ENCODE results near the gene CSPG5.

Gene CSPG5

DNA sequence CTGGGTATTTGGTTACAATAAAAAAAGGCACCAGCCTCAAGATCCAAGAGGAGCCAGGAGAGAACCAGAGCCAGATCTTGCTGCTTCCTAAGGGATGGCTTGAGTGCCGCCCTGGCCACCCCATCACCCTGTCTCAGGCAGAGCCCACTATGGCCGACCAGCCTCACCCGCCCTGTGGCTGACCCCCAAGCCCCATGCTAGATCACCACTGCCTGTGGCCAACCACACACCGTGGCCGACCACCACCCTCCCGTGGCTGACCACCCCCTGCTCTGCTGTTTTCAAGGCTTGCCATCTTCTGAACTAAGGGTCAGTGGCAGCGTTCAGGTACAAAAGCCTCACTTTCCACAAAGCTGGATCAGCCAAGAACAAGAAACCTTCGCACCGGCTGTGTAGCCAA lies 12.0 kb downstream of the CSPG5 start:
- TF ChIP-seq, protein P1, sequence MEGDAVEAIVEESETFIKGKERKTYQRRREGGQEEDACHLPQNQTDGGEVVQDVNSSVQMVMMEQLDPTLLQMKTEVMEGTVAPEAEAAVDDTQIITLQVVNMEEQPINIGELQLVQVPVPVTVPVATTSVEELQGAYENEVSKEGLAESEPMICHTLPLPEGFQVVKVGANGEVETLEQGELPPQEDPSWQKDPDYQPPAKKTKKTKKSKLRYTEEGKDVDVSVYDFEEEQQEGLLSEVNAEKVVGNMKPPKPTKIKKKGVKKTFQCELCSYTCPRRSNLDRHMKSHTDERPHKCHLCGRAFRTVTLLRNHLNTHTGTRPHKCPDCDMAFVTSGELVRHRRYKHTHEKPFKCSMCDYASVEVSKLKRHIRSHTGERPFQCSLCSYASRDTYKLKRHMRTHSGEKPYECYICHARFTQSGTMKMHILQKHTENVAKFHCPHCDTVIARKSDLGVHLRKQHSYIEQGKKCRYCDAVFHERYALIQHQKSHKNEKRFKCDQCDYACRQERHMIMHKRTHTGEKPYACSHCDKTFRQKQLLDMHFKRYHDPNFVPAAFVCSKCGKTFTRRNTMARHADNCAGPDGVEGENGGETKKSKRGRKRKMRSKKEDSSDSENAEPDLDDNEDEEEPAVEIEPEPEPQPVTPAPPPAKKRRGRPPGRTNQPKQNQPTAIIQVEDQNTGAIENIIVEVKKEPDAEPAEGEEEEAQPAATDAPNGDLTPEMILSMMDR (conservative IDR thresholded peaks at IDR 0.05; ENCODE audit: low read depth, low read length) = no peak
- DNase-seq (ENCODE audit: low read depth) = no peak

DNA sequence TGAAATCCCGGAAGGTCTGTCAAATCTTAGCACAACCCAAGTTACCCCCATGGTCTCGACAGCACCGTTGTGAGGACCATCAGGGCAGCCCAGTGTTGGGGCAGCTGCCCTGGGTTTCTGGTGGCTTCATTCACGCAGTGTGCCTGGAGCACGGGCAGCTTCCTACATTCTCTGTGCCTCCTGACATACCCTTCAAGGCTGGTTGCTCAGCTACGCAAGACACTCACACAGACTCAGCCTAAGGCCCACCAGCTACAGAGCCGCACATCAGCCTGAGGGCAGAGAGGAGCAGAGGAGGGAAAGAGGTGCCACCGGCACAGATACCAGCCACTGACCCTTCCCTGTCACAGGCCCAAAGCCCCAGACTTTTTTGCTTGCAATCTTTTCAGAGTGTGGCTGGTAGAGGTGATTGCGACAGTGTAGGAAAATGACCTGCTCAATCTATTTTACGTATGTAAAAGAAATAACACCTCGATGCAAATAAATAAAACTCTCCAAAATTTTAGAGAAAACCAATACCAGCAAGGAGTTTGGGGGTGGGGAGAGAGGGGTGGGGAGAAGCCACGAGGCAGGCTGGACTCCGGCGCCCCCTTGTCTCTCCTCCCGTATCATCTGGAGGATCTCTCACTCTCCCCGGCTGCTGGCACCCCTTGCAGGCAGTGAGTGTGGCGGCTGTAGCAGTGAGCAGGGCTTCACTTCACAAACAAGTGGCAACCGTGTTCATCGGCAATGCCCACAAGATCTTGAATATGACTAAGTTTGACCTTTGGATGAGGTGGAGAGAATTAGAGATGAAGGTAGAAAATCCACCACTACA lies 12.7 kb downstream of the CSPG5 start:
- DNase-seq (ENCODE audit: low read depth) = no peak
- TF ChIP-seq, protein P1 (conservative IDR thresholded peaks at IDR 0.05; ENCODE audit: low read depth, low read length) = no peak
- no peak overlapping the region for H3K4me3 ChIP-seq (ENCODE audit: low read depth, low read length)

More for the DNA sequence above, 12.0 kb downstream of the CSPG5 start:
- H3K4me3 ChIP-seq (ENCODE audit: low read depth, low read length) = no peak overlapping the region

DNA sequence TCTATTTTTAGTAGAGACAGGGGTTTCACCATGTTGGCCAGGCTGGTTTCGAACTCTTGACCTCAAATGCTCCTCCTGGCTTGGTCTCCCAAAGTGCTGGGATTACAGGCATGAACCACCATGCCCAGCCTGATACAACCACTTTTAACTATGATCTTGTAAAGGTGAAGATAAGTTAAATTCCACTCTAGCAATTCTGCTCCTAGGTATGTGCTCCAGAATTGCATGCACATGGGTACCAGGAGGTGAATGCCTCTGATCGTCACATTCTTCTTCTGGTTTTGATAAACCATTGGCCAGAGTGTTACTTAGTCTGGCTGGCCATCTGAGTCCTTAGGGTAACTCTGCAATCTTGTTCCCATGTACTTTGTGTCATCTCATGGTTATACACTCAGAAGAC lies 22.3 kb downstream of the CSPG5 start:
- H3K4me3 ChIP-seq (ENCODE audit: low read depth, low read length) = no peak overlapping the region
- no peak for DNase-seq (ENCODE audit: low read depth)
- TF ChIP-seq, protein P1 (conservative IDR thresholded peaks at IDR 0.05; ENCODE audit: low read depth, low read length) = no peak

DNA sequence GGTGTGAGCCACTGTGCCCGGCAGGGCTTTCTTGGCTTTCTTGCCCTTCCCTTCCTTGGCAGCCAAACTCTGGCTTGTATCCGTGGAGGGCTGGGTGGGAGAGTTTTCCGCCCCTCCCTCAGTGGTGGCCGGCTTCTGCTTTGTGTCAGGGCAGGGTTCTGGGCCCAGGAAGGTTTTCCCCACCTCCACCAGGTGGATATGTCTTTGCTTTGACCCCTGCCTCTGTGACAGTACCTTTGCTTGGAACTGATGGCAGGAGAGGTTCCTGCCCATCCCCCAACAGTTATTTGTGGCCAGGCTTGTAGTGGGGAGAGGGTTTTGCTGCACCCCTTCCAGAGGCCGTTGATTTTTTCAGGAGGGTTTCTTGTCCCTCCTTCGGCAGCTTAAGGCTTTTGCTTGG lies 24.3 kb downstream of the CSPG5 start:
- DNase-seq (ENCODE audit: low read depth) = no peak
- TF ChIP-seq, protein P1 (conservative IDR thresholded peaks at IDR 0.05; ENCODE audit: low read depth, low read length) = no peak

DNA sequence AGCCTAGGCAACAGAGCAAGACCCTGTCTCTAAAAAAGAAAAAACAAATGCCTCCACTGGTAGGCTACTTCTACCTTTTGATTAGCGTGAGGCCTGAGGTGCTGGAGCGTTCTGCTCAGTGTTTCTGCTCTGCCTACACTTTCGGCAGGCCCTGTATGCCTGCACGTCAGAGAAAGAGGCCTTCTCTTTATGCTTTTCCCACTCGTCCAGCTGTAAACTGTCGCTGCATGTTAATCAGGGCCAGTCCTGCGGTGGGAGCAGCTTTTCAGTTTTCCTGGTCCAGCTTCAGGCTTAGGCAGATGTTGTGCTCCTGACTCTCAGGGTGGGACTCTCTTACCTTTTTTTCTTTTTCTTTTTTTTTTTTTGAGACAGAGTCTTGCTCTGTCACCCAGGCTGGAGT lies 25.3 kb downstream of the CSPG5 start:
- DNase-seq (ENCODE audit: low read depth) = no peak
- no peak overlapping the region for H3K4me3 ChIP-seq (ENCODE audit: low read depth, low read length)
- TF ChIP-seq, protein P1 (conservative IDR thresholded peaks at IDR 0.05; ENCODE audit: low read depth, low read length) = no peak

More for the DNA sequence above, 24.3 kb downstream of the CSPG5 start:
- H3K4me3 ChIP-seq (ENCODE audit: low read depth, low read length) = no peak overlapping the region

DNA sequence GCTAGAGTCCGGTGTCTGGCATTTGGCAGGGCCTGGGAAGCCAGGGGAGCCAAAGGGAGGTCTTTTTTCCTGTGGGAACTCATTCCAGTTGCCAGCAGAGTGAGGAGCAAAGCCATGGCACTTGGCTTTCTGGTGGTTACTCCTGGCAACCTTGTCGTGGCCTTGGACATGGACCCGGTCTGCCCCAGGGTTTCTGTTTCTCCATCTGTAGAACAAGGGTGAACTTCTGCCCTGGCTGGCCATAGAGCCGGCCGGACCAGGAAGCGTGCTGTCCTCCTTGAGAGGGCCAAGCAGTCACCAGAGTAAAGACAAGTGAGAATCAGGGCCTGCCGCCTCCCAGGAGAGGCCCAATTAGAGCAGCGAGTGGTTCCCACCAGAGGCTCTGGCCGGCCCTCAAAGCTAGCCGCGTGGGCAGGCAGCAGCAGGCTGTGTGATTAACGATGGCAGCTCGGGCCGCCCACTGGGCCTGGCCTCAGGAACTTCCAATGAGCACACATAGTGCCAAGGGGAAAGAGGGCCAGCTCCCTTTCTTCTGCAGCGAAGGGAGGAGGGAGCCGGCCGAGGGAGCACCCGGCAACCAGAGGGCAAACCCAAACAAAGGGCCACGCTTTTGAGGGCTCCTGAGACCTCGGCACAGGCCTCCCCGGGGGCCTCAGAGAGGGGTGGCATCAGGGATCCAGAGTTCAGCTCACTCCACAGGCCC lies 36.0 kb downstream of the CSPG5 start:
- H3K4me3 ChIP-seq (ENCODE audit: low read depth, low read length) = no peak overlapping the region
- DNase-seq (ENCODE audit: low read depth) = no peak
- TF ChIP-seq, protein P1 (conservative IDR thresholded peaks at IDR 0.05; ENCODE audit: low read depth, low read length) = no peak
